ENCODE results near the gene MLN. TPM values are rescaled to one million over a fixed set of nuclear protein-coding genes. Genes with fewer than 3 reads are reported as not detected.

The MLN gene
- total and polyA plus RNA-seq, 2 donors (not counting 3 experiments of a cell fraction or from before 2014, with no cell fraction given), result not detected

- dilution Hi-C loops (cut with MboI; ENCODE audit: extremely low pct_ligation_motif_present, low sequenced_read_pairs), result no loop called here
- POLR2A ChIA-PET, result interaction anchor here (2.2 kb wide), 1 partner anchor 10 kb away, joined by 8 read pairs; no protein-coding TSS in a partner anchor
Measured at GRCh38 chr6:33777398-33778388, 26.1 kb downstream of the MLN start.

More at GRCh38 chr6:33777398-33778388, 26.1 kb downstream of the MLN start:
- no peak overlapping the region for H3K4me2 ChIP-seq (ENCODE audit: insufficient read depth, low read length)
- no peak overlapping the region for H3K27ac ChIP-seq (ENCODE audit: insufficient read depth, low read depth, low read length)
- FAIRE-seq, result no peak
- no peaks in the 10 kb centered on the region for H3K9me3 ChIP-seq (replicated peaks; ENCODE audit: control insufficient read depth, insufficient read depth, low read length)
- H3K4me1 ChIP-seq (ENCODE audit: control insufficient read depth, extremely low read depth, insufficient read depth, low read length), result peaks cover 45% of the 10 kb centered on the region
- TF ChIP-seq EZH2 (IDR thresholded peaks at IDR 0.05; ENCODE audit: borderline replicate concordance, low read depth, low read length, severe bottlenecking) (no peak), JUN (IDR thresholded peaks at IDR 0.05; ENCODE audit: borderline replicate concordance, insufficient read depth, insufficient read length, low read depth) (no peak), MYC (IDR thresholded peaks at IDR 0.05; ENCODE audit: low read depth, low read length) (no peak), CTCF (IDR thresholded peaks at IDR 0.05; ENCODE audit: extremely low read depth in 1 of 2, insufficient read depth in 1 of 2, low read depth in 1 of 2, low read length in 2 of 2) (no peak), GATA2 (IDR thresholded peaks at IDR 0.05; ENCODE audit: insufficient read depth, insufficient read length, low read depth, low read length) (no peak), MAX (IDR thresholded peaks at IDR 0.05; ENCODE audit: insufficient read depth, insufficient read length) (no peak), POLR2AphosphoS5 (IDR thresholded peaks at IDR 0.05; ENCODE audit: insufficient read depth, low read depth, low read length) (no peak), FOS (IDR thresholded peaks at IDR 0.05; ENCODE audit: borderline replicate concordance, insufficient read depth, low read length) (no peak), POLR2A (IDR thresholded peaks at IDR 0.05; ENCODE audit: low read depth, low read length) (no peak)
- BruUV-seq (replicated peaks), result no TSS peak
- H3K9me1 ChIP-seq (replicated peaks; ENCODE audit: control insufficient read depth, extremely low read depth, insufficient read depth, low read length), result no peaks in the 10 kb centered on the region
- H2AFZ ChIP-seq (ENCODE audit: low read depth, low read length), result no peak overlapping the region
- intact Hi-C loops (cut with micrococcal nuclease), result no loop called here
- CTCF ChIA-PET, result interaction anchor here (2.3 to 3.3 kb wide), 2 partner anchors 11 to 250 kb away, joined by 8 to 15 read pairs; partner anchors contain the start of gene LEMD2
- H3K79me2 ChIP-seq (ENCODE audit: control insufficient read depth, insufficient read depth, low read length), result peaks cover 3% of the 10 kb centered on the region
- H3K4me3 ChIP-seq (replicated peaks in 1 of 3; ENCODE audit: insufficient read depth in 1 of 3, low read depth in 1 of 3, low read length in 3 of 3), result no peak overlapping the region
- no peaks in the 10 kb centered on the region for H4K20me1 ChIP-seq (replicated peaks; ENCODE audit: control insufficient read depth, extremely low read depth, insufficient read depth, low read length)
- H3K36me3 ChIP-seq (ENCODE audit: control insufficient read depth in 2 of 2, extremely low read depth in 1 of 2, insufficient read depth in 2 of 2, low read length in 2 of 2), result peaks cover 36 to 59% of the 10 kb centered on the region in 2 experiments
- no peaks in the 10 kb centered on the region for H3K27me3 ChIP-seq (ENCODE audit: control insufficient read depth in 2 of 2, insufficient read depth in 2 of 2, low read length in 2 of 2)
- no peak for DNase-seq (ENCODE audit: low read depth, low spot score)
- no peak overlapping the region for H3K9ac ChIP-seq (replicated peaks; ENCODE audit: extremely low read depth, insufficient read depth, low read length)
